Sigmoid colon (tissue), 7 donors: Measurements from ENCODE around the gene ROS1. TPM values are rescaled to one million over a fixed set of nuclear protein-coding genes. Genes with fewer than 3 reads are reported as not detected.
"Not testable (repeated sequence)": the region's sequence is repeated elsewhere in the genome, so short reads cannot be mapped to it uniquely, and the experiment has no call there.

Experiments
- DNase-seq: peaks from one replicate; pipeline ENCODE4 v3.0.0-alpha.2; 2019
- H3K27ac ChIP-seq, 4 donors: fragments of 200-600 bp; sonication (generic); one replicate each; pipeline ENCODE4 v1.5.1; 2016 to 2019; ENCODE audit warnings: mild to moderate bottlenecking in 1 of 4
- H3K27me3 ChIP-seq, 3 donors: fragments of 200-600 bp; sonication (generic); one replicate each; pipeline ENCODE4 v1.5.1; 2019; ENCODE audit warnings: mild to moderate bottlenecking in 1 of 3
- H3K36me3 ChIP-seq, 4 donors: fragments of 200-600 bp; sonication (generic); one replicate each; pipeline ENCODE4 v1.5.1; 2016 to 2019
- H3K4me1 ChIP-seq, 4 donors: fragments of 200-600 bp; sonication (generic); one replicate each; pipeline ENCODE4 v1.5.1; 2017 to 2019
- H3K4me3 ChIP-seq, 4 donors: fragments of 200-600 bp; sonication (generic); one replicate each; pipeline ENCODE4 v1.5.1; 2017 to 2019; ENCODE audit warnings: mild to moderate bottlenecking in 2 of 4, moderate library complexity in 1 of 4
- H3K9me3 ChIP-seq, 4 donors: fragments of 200-600 bp in 3 of 4; sonication (generic) in 3 of 4; one replicate each; pipeline versions ENCODE4 v1.5.1 to v1.6.1; 2013 to 2019
- EP300 ChIP-seq, 4 donors: sonication (generic); formaldehyde crosslinking; IDR thresholded peaks; one replicate each; pipeline ENCODE4 v1.6.1; 2017; ENCODE audit warnings: antibody characterized with exemption in 4 of 4
- POLR2A ChIP-seq, 2 donors: fragments of 450-650 bp; IDR thresholded peaks; one replicate each; pipeline ENCODE4 v1.6.1; 2016; ENCODE audit warnings: antibody characterized with exemption in 2 of 2, mild to moderate bottlenecking in 2 of 2, moderate library complexity in 2 of 2
- POLR2AphosphoS5 ChIP-seq, 4 donors: sonication (generic); formaldehyde crosslinking; IDR thresholded peaks; one replicate each; pipeline ENCODE4 v1.6.1; 2017; ENCODE audit warnings: antibody characterized with exemption in 4 of 4
- WGBS, 2 donors: extraction: QIAGEN DNeasy Blood & Tissue Kit; methylation state at CpG; one replicate each; pipeline ENCODE4 v1.1.7; 2013; 5-methylcytosine and 5-hydroxymethylcytosine counted together
- intact Hi-C: fragments of 100-400 bp; cut with DNase I; formaldehyde crosslinking; loops from one replicate; pipeline ENCODE4 v1.15.1; 2023
- polyA plus RNA-seq, 3 donors: library from polyadenylated mRNA; stranded (reverse); fragments of 200-250 nt; gene quantifications; one replicate each; pipeline ENCODE4 v1.2.3, GENCODE V29; 2013
- total RNA-seq, 4 donors: library from RNA; depleted of rRNA; stranded (reverse); fragments of >200 nt; gene quantifications; one replicate each; pipeline ENCODE4 v1.1.0, GENCODE V29; 2016
- TF ChIP-seq, protein P1 (sequence below), 4 experiments: fragments of 450-650 bp in 3 of 4; fragments of 200-600 bp in 1 of 4; IDR thresholded peaks; one replicate each; pipeline ENCODE4 v1.5.1; 2016 to 2019; ENCODE audit warnings: antibody characterized with exemption in 4 of 4, mild to moderate bottlenecking in 3 of 4, moderate library complexity in 2 of 4
- donor health status: healthy with polysubstance abuse.
- donor health status: Bipolar disorder and iron deficiency.
- donor health status: healthy.

The ROS1 gene
- total and polyA plus RNA-seq, 7 donors: 0.07 TPM; not detected in 6

DNA sequence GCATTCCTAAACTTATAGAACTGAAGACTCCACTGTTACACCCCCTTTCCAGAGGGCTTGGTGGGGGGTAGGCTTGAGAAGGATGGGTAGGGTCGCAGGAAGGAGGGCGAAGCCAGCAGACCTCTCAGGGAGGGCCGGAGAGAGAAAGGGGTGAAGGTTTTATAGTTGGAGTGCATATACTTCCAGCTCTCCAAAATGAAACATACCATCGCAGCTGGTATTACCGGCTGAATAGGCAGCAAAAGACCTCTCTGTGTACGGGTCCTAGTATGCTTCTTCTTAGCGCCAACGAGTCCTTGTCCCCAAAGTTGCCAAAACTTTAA lies 161.4 kb downstream of the ROS1 start:
- Histone ChIP-seq H3K9me3 (peaks cover 0 to 2% (median 0%) of the 10 kb centered on the region in 4 donors), H3K27me3 (peaks cover 38 to 88% (median 64%) of the 10 kb centered on the region in 3 donors), H3K27ac (no peak overlapping the region), H3K4me3 (peak overlapping the region in 3 of 4 donors; percentile 37 to 52 (median 47)), H3K4me1 (peaks cover 0 to 26% (median 22%) of the 10 kb centered on the region in 4 donors), H3K36me3 (no peaks in the 10 kb centered on the region)
- WGBS, 2 donors: 2 to 3% methylated on average over 8 of the region's 8 CpGs
- intact Hi-C loops: no loop called here
- DNase-seq: no peak
- TF ChIP-seq, protein P1, sequence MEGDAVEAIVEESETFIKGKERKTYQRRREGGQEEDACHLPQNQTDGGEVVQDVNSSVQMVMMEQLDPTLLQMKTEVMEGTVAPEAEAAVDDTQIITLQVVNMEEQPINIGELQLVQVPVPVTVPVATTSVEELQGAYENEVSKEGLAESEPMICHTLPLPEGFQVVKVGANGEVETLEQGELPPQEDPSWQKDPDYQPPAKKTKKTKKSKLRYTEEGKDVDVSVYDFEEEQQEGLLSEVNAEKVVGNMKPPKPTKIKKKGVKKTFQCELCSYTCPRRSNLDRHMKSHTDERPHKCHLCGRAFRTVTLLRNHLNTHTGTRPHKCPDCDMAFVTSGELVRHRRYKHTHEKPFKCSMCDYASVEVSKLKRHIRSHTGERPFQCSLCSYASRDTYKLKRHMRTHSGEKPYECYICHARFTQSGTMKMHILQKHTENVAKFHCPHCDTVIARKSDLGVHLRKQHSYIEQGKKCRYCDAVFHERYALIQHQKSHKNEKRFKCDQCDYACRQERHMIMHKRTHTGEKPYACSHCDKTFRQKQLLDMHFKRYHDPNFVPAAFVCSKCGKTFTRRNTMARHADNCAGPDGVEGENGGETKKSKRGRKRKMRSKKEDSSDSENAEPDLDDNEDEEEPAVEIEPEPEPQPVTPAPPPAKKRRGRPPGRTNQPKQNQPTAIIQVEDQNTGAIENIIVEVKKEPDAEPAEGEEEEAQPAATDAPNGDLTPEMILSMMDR (IDR thresholded peaks at IDR 0.05): no peak
- TF ChIP-seq EP300 (IDR thresholded peaks at IDR 0.05): no peak
- TF ChIP-seq POLR2AphosphoS5 (IDR thresholded peaks at IDR 0.05): no peak
- no peak for TF ChIP-seq POLR2A (IDR thresholded peaks at IDR 0.05)

DNA sequence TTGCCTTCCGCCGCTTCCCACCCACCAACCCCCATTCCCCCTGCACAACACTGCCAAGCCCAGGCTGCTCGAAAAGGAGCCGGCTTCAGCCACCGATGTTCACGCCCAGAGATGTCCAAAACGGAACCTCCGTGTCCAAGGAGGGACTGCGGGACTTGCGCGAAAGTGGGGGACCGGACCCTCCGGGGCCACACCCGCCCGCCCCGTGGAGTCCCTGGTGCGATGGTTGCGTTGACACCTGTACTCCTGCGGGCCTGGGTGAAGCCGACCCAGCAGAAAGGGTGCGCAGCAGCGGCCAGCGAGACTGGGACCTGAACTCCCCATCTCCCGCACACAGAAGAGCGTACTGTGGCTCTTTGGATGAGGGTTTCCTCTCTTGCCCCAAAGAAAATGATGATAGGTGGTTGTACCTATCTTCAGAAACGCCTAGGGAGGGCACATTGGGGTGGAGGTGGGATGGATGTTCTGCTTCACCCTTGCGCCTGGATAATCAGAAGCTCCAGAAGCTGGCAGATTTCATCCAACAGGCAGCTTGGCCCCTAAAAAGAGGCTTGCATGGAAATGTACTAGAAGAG lies 162.3 kb downstream of the ROS1 start:
- Histone ChIP-seq H3K4me1 (peaks cover 0 to 26% (median 22%) of the 10 kb centered on the region in 4 donors), H3K9me3 (no peaks in the 10 kb centered on the region), H3K27me3 (peaks cover 31 to 79% (median 57%) of the 10 kb centered on the region in 3 donors), H3K36me3 (no peaks in the 10 kb centered on the region), H3K27ac (no peak overlapping the region), H3K4me3 (no peak overlapping the region)
- DNase-seq: no peak
- TF ChIP-seq POLR2A (IDR thresholded peaks at IDR 0.05) (no peak), EP300 (IDR thresholded peaks at IDR 0.05) (no peak), POLR2AphosphoS5 (IDR thresholded peaks at IDR 0.05) (no peak)
- TF ChIP-seq, protein P1 (IDR thresholded peaks at IDR 0.05): no peak
- WGBS, 2 donors: 15 to 29% methylated on average over 27 of the region's 27 CpGs
- intact Hi-C loops: no loop called here

DNA sequence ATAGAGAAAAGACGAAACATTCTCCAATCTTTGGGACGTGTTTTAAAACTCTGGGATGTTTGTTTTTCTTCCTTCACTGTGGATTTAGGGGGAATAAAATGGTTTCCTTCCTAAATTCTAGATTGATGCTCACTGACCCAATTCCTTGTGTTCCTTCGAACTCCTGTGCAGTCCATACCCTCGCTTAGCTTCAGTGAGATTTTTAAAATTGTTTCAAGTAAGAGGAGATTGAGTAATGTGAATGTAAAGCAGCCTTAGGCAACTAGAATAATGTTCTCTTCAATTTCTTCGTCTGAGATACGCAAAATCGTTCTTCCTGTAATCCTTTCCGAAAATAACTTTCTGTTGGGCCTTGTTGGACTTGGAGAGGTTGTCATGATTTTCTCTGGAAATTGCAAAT lies 162.9 kb downstream of the ROS1 start:
- TF ChIP-seq POLR2A (IDR thresholded peaks at IDR 0.05): no peak
- TF ChIP-seq, protein P1 (IDR thresholded peaks at IDR 0.05): no peak
- TF ChIP-seq EP300 (IDR thresholded peaks at IDR 0.05): no peak
- no peak for TF ChIP-seq POLR2AphosphoS5 (IDR thresholded peaks at IDR 0.05)

DNA sequence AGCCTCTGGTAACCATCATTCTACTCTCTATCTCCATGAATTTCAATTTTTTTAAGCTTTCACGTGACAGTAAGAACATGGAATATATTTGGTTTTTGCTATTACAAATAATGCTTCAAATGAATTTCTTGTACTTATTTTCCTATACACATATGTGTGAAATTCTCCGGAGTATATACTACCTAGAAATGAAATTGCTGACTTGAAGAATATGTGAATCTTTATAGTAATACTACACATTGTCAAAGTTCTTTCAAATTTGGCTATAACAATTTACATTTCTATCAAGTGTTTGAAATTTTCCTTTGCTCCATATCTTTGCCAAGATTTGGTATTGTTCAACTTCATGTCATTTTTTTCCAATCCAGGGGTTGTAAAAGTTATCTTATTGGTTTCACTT lies 172.0 kb downstream of the ROS1 start:
- no peaks in the 10 kb centered on the region for H3K4me1 ChIP-seq
- no peak for DNase-seq
- WGBS, 2 donors: 73 to 87% methylated on average over 2 of the region's 2 CpGs
- H3K27me3 ChIP-seq: no peaks in the 10 kb centered on the region
- no peaks in the 10 kb centered on the region for H3K36me3 ChIP-seq
- no peak overlapping the region for H3K27ac ChIP-seq
- TF ChIP-seq POLR2AphosphoS5 (IDR thresholded peaks at IDR 0.05): no peak
- no peak for TF ChIP-seq POLR2A (IDR thresholded peaks at IDR 0.05)
- TF ChIP-seq, protein P1 (IDR thresholded peaks at IDR 0.05): no peak
- no peak for TF ChIP-seq EP300 (IDR thresholded peaks at IDR 0.05)
- no peaks in the 10 kb centered on the region for H3K9me3 ChIP-seq
- intact Hi-C loops: no loop called here
- H3K4me3 ChIP-seq: no peak overlapping the region

More for the DNA sequence above, 162.9 kb downstream of the ROS1 start:
- Histone ChIP-seq H3K27ac (no peak overlapping the region), H3K9me3 (no peaks in the 10 kb centered on the region), H3K4me1 (peaks cover 0 to 26% (median 22%) of the 10 kb centered on the region in 4 donors), H3K4me3 (no peak overlapping the region), H3K36me3 (no peaks in the 10 kb centered on the region), H3K27me3 (peaks cover 24 to 73% (median 51%) of the 10 kb centered on the region in 3 donors)
- no peak for DNase-seq
- intact Hi-C loops: no loop called here
- 37 to 46% methylated on average over 8 of the region's 8 CpGs for WGBS, 2 donors

DNA sequence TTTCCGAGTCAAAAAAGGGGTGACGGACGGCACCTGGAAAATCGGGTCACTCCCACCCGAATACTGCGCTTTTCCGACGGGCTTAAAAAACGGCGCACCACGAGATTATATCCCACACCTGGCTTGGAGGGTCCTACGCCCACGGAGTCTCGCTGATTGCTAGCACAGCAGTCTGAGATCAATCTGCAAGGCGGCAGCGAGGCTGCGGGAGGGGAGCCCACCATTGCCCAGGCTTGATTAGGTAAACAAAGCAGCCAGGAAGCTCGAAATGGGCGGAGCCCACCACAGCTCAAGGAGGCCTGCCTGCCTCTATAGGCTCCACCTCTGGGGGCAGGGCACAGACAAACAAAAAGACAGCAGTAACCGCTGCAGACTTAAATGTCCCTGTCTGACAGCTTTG lies 180.8 kb downstream of the ROS1 start:
- H3K27me3 ChIP-seq, H3K27ac ChIP-seq, intact Hi-C loops, H3K4me1 ChIP-seq, H3K9me3 ChIP-seq, DNase-seq, H3K4me3 ChIP-seq, H3K36me3 ChIP-seq: not testable (repeated sequence)
- 77 to 82% methylated on average over 19 of the region's 20 CpGs for WGBS, 2 donors

DNA sequence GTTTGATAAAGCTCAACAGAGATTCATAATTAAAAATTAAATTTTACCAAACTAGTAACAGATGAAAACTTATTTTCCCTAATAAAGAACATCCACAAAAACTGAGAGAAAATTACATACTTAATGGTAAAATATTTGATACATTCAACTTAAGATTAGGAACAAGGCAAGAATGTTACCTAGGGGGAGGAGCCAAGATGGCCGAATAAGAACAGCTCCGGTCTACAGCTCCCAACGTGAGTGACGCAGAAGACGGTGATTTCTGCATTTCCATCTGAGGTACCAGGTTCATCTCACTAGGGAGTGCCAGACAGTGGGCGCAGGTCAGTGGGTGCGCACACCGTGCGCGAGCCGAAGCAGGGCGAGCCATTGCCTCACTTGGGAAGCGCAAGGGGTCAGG lies 181.2 kb downstream of the ROS1 start:
- DNase-seq: not testable (repeated sequence)
- WGBS, 2 donors: 68 to 72% methylated on average over 11 to 12 of the region's 13 CpGs

More for the DNA sequence above, 181.2 kb downstream of the ROS1 start:
- H3K4me1 ChIP-seq, H3K27me3 ChIP-seq, intact Hi-C loops, H3K36me3 ChIP-seq, H3K27ac ChIP-seq, H3K4me3 ChIP-seq, H3K9me3 ChIP-seq: not testable (repeated sequence)
